ENCODE results near the gene SEMA5A. TPM values are rescaled to one million over a fixed set of nuclear protein-coding genes. Genes with fewer than 3 reads are reported as not detected.

Gene SEMA5A
- total and polyA plus RNA-seq, 5 experiments from 2014 or later, result not detected

DNA sequence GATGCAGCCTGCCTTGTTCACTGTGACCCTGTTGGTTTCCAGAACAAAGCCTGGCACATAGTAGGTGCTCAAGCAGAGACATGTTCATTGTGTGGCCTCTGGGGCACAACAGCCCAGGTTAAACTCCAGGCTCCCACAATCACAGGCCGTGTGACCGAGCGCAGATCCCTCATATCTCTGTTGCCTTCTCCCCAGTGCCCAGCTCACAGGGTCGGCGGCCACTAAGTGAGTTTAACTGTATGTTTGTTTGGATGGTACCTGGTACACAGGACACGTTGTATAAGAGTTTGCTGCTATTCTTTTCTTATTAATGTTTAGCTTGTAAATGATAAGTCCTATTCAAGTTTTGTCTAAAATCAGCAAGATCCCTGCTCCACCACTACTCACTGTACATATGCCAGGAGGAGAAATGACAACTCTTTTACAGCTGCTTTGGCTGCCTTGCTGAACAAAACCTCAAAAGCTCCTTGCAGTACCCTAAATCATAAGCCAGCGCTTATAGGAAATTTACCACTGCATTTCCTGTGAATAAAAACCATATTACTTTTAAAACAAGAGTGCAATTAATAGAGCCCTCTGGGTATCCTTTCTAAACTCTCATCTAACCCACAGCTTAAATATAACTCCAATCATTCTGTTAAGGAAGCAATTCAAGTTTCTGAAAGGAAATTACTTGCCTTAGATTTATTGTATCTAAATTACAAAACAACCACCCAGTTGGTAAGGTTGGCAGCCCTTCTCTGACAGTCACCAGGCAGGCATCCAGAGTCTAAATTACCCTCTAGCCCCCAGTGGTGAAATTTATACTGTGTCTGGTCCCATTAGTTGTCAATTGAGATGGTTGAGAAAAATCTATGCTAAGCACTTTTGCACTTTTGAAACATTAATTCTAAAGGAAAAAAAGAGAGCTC is 379.4 kb downstream of the SEMA5A start:
- ATAC-seq, result no peak
- no peaks in the 10 kb centered on the region for H3K27me3 Mint-ChIP-seq
- H3K27ac Mint-ChIP-seq, result no peak overlapping the region
- DNase-seq, result no peak
- no peaks in the 10 kb centered on the region for H3K4me1 Mint-ChIP-seq
- no peak overlapping the region for H3K4me3 Mint-ChIP-seq
- POLR2A ChIA-PET, result no interaction called here
- no peaks in the 10 kb centered on the region for H3K36me3 Mint-ChIP-seq
- H3K9me3 Mint-ChIP-seq, result peaks cover 0 to 12% (median 0%) of the 10 kb centered on the region in 9 donors

DNA sequence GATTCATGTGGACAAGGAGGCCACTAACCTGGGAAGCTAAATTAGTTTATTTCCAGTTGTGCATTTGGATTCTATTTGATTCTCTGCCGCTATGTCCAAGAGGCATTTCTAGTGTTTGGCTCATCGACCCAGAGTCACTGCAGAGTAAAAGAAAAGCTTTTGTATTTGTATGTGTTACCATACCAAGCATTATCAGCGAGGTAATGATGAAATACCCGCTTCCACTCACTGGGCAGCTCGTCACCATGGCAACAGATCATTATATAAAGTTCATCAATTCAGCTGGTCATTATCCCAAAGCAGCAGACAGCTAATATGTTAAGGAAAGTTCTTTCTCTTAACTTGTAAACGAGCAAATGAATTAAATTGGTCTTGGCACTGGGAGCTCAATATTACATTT is 380.3 kb downstream of the SEMA5A start:
- Mint-ChIP-seq H3K9me3 (peaks cover 0 to 12% (median 0%) of the 10 kb centered on the region in 9 donors), H3K4me3 (no peak overlapping the region), H3K36me3 (no peaks in the 10 kb centered on the region), H3K27me3 (no peaks in the 10 kb centered on the region), H3K27ac (no peak overlapping the region), H3K4me1 (no peaks in the 10 kb centered on the region)
- DNase-seq (no peak), ATAC-seq (no peak)
- POLR2A ChIA-PET, result no interaction called here

GRCh38 chr5:9160747-9161146 is 385.1 kb downstream of the SEMA5A start:
- Mint-ChIP-seq H3K27ac (no peak overlapping the region), H3K9me3 (peaks cover 0 to 6% (median 2%) of the 10 kb centered on the region in 9 donors), H3K4me1 (no peaks in the 10 kb centered on the region), H3K36me3 (no peaks in the 10 kb centered on the region), H3K4me3 (no peak overlapping the region), H3K27me3 (peaks cover 0 to 7% (median 0%) of the 10 kb centered on the region in 5 donors)
- no peak for ATAC-seq
- POLR2A ChIA-PET, result no interaction called here
- DNase-seq, result no peak

GRCh38 chr5:9157811-9158210 is 388.1 kb downstream of the SEMA5A start:
- Mint-ChIP-seq H3K27me3 (peaks cover 0 to 7% (median 0%) of the 10 kb centered on the region in 5 donors), H3K27ac (no peak overlapping the region), H3K9me3 (peaks cover 0 to 6% (median 2%) of the 10 kb centered on the region in 9 donors), H3K4me3 (no peak overlapping the region), H3K36me3 (no peaks in the 10 kb centered on the region), H3K4me1 (no peaks in the 10 kb centered on the region)
- DNase-seq, result no peak
- POLR2A ChIA-PET, result no interaction called here
- ATAC-seq, result no peak

DNA sequence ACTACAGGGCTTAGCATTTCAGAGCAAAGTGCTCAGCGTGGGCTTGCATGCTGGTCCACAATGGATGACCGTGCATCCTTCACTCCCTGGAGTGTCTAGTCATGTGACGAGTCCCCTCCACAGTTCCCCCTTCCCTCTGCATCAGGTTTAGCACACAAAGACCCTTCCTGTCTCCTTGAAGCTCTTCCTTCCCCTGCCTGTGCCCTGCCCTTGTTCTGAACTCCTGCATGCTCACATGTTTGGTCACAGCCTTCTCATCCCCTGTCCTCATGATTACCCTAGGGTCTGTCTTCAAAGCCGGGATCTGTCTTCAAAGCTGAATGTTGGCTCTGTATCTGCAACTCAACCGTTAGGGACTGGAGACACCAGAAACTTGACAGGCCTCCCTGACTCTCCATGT is 388.9 kb downstream of the SEMA5A start:
- Mint-ChIP-seq H3K36me3 (no peaks in the 10 kb centered on the region), H3K4me3 (no peak overlapping the region), H3K9me3 (peaks cover 0 to 6% (median 2%) of the 10 kb centered on the region in 9 donors), H3K4me1 (no peaks in the 10 kb centered on the region), H3K27ac (no peak overlapping the region), H3K27me3 (peaks cover 0 to 7% (median 0%) of the 10 kb centered on the region in 5 donors)
- DNase-seq (no peak), ATAC-seq (no peak)
- POLR2A ChIA-PET, result no interaction called here

GRCh38 chr5:9156282-9156681 is 389.6 kb downstream of the SEMA5A start:
- Mint-ChIP-seq H3K27me3 (peaks cover 0 to 7% (median 0%) of the 10 kb centered on the region in 5 donors), H3K9me3 (peaks cover 0 to 6% (median 2%) of the 10 kb centered on the region in 9 donors), H3K27ac (no peak overlapping the region), H3K4me1 (no peaks in the 10 kb centered on the region), H3K4me3 (no peak overlapping the region), H3K36me3 (no peaks in the 10 kb centered on the region)
- DNase-seq (no peak), ATAC-seq (no peak)
- POLR2A ChIA-PET, result no interaction called here

DNA sequence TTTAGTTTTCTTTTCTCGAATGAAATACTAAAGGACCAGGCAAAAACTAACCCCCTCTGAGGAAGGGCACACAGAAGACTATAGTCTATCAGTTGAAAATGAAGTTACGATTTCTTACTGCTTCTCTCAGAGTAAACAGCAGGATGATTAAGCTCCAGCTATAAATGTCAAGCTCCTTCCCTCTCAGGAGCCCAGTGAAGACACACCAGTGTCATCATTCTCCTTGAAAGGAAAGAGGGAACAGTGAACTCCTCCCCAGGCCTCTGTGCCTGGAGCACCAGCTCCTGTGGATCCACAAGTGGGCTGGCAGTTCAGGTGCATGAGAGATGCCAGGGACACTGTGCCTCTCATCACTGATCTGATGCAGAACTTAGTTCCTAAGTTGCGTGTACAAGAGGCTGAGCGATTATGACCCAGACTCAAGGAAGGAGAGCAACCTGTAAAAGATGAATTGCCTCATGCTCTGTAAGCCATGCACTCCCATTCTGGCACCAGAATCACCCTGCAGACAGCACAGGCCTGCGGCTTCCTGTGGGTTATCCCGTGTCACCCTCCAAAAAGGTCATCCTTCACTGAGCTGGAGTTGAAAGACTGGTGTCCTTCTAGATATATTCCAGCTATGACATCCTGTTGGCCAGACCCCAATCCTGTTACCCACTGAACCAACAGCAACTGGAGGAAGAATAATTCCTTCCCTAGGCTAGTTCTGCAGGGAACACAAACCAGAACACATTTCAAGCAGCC is 394.0 kb downstream of the SEMA5A start:
- H3K27ac Mint-ChIP-seq, result no peak overlapping the region
- DNase-seq (no peak), ATAC-seq (no peak)
- POLR2A ChIA-PET, result no interaction called here
- peaks cover 0 to 2% (median 0%) of the 10 kb centered on the region in 9 donors for H3K9me3 Mint-ChIP-seq
- H3K4me1 Mint-ChIP-seq, result no peaks in the 10 kb centered on the region
- no peak overlapping the region for H3K4me3 Mint-ChIP-seq
- no peaks in the 10 kb centered on the region for H3K27me3 Mint-ChIP-seq
- H3K36me3 Mint-ChIP-seq, result no peaks in the 10 kb centered on the region

DNA sequence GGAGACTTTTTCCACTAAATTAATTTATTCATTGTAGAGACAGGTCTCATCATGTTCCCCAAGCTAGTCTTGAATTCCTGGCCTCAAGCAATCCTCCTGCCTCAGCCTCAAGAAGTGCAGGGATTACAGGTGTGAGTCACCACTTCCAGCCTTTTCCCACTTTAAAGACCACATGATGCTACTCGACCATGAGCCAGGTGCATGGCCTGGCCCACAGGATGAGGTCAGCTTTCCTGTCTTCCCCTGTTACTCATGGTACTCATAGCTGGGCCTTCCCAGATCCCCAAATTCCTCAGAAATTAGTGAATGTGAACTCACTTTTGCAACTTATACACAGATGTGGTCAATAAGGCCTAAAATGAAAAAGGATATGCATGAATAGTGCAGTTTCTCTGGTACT is 395.9 kb downstream of the SEMA5A start:
- Mint-ChIP-seq H3K36me3 (no peaks in the 10 kb centered on the region), H3K9me3 (peaks cover 0 to 2% (median 0%) of the 10 kb centered on the region in 9 donors), H3K4me1 (no peaks in the 10 kb centered on the region), H3K27ac (no peak overlapping the region), H3K4me3 (no peak overlapping the region), H3K27me3 (no peaks in the 10 kb centered on the region)
- no peak for DNase-seq
- POLR2A ChIA-PET, result no interaction called here
- ATAC-seq, result no peak

- POLR2A ChIA-PET, result no interaction called here
- H3K4me1 Mint-ChIP-seq, result no peaks in the 10 kb centered on the region
- H3K27me3 Mint-ChIP-seq, result no peaks in the 10 kb centered on the region
- no peak overlapping the region for H3K4me3 Mint-ChIP-seq
- ATAC-seq (no peak), DNase-seq (no peak)
- H3K27ac Mint-ChIP-seq, result no peak overlapping the region
- H3K36me3 Mint-ChIP-seq, result no peaks in the 10 kb centered on the region
- H3K9me3 Mint-ChIP-seq, result peaks cover 0 to 2% (median 0%) of the 10 kb centered on the region in 9 donors
Observed at GRCh38 chr5:9148242-9148641, 397.6 kb downstream of the SEMA5A start.

DNA sequence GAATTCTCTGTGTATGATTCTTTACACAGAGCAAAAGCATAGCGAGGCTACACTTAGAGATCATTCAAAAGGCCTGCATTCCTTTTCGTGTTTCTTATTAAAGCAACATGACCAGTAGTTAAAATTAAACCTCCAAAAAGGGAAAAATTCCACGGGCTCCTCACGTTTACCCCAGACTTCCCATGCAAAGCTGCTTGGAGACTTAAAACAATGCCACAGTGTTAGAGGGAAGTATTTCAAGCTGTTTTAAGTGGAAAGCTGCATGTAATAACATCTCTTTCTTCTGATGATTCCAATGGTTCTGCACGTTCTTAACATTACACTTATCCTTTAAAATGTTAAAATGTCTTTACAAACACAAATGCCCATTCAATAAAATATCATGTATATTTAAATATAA is 405.2 kb downstream of the SEMA5A start:
- no peak overlapping the region for H3K27ac Mint-ChIP-seq
- peaks cover 0 to 13% (median 3%) of the 10 kb centered on the region in 9 donors for H3K9me3 Mint-ChIP-seq
- ATAC-seq (no peak), DNase-seq (no peak)
- H3K4me3 Mint-ChIP-seq, result no peak overlapping the region
- H3K4me1 Mint-ChIP-seq, result no peaks in the 10 kb centered on the region
- no peaks in the 10 kb centered on the region for H3K36me3 Mint-ChIP-seq
- H3K27me3 Mint-ChIP-seq, result no peaks in the 10 kb centered on the region
- POLR2A ChIA-PET, result no interaction called here

DNA sequence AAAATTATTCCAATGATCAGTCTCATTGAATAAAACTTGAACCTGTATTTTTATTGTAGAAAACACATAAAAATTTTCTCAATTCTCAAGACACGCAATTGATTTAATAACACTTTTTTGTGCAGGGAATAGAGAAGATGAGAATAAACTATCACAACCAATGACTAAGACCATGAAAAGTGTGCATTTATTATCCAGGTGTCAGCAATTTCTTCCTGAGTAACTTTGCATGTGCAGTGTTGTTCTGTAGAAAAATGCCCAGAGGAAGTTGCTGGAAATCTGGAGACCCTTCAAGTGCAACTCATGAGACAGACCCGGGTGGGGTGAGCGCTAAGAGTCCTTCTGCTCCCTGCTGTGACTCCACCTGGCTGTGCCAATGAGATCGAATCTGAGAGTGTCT is 405.7 kb downstream of the SEMA5A start:
- no peak overlapping the region for H3K27ac Mint-ChIP-seq
- POLR2A ChIA-PET, result no interaction called here
- H3K9me3 Mint-ChIP-seq, result peaks cover 0 to 13% (median 3%) of the 10 kb centered on the region in 9 donors
- no peaks in the 10 kb centered on the region for H3K36me3 Mint-ChIP-seq
- no peaks in the 10 kb centered on the region for H3K4me1 Mint-ChIP-seq
- ATAC-seq (no peak), DNase-seq (no peak)
- no peak overlapping the region for H3K4me3 Mint-ChIP-seq
- no peaks in the 10 kb centered on the region for H3K27me3 Mint-ChIP-seq

DNA sequence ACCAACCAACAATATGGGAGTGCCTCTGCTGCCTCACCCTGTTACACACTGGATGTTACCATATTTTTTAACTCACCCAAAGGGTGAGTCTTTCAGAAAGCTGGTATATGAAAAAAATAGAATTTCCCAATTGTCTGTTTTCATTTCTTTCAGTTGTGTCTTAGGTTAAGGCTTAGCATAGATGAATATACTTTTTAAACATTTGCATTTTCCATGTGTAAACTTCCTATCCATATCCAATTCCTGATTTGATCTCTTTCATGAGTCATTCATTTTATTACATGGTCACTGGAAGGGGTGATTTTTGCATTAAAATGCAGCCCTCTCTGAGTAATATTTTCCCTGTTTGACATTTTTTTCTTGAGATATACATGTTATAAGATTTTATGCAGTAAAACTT is 406.5 kb downstream of the SEMA5A start:
- POLR2A ChIA-PET, result no interaction called here
- ATAC-seq, result no peak
- Mint-ChIP-seq H3K4me1 (no peaks in the 10 kb centered on the region), H3K4me3 (no peak overlapping the region), H3K27ac (no peak overlapping the region), H3K36me3 (no peaks in the 10 kb centered on the region), H3K27me3 (no peaks in the 10 kb centered on the region), H3K9me3 (peaks cover 0 to 13% (median 3%) of the 10 kb centered on the region in 9 donors)
- DNase-seq, result no peak

- no peaks in the 10 kb centered on the region for H3K36me3 Mint-ChIP-seq
- H3K4me3 Mint-ChIP-seq, result no peak overlapping the region
- H3K4me1 Mint-ChIP-seq, result no peaks in the 10 kb centered on the region
- H3K9me3 Mint-ChIP-seq, result peaks cover 0 to 11% (median 5%) of the 10 kb centered on the region in 9 donors
- POLR2A ChIA-PET, result no interaction called here
- DNase-seq (no peak), ATAC-seq (no peak)
- H3K27ac Mint-ChIP-seq, result no peak overlapping the region
- H3K27me3 Mint-ChIP-seq, result no peaks in the 10 kb centered on the region
Observed at GRCh38 chr5:9128136-9128535, 417.7 kb downstream of the SEMA5A start.
